HG02840 (cell line): ENCODE measurements around the gene GOLGA6L2.

Source experiments
- ATAC-seq: cut with Tn5 transposase; IDR thresholded peaks from one replicate; pipeline ENCODE4 v1.9.1; 2021; ENCODE audit warnings: mild to moderate bottlenecking, moderate library complexity, moderate number of reproducible peaks; ENCODE audit not compliant: unreplicated experiment, low FRiP score

Gene GOLGA6L2

GRCh38 chr15:23395030-23395692 is 51.9 kb downstream of the GOLGA6L2 start:
- no peak for ATAC-seq
